ENCODE data around the gene NEUROG1.

The NEUROG1 gene

GRCh38 chr5:135561266-135561665 lies 25.5 kb upstream of the NEUROG1 start:
- no peak for DNase-seq

GRCh38 chr5:135560858-135561257 lies 25.1 kb upstream of the NEUROG1 start:
- peak; percentile 33 to 78 for DNase-seq

GRCh38 chr5:135559354-135559753 lies 23.6 kb upstream of the NEUROG1 start:
- DNase-seq = peak; percentile 28 to 30

DNA sequence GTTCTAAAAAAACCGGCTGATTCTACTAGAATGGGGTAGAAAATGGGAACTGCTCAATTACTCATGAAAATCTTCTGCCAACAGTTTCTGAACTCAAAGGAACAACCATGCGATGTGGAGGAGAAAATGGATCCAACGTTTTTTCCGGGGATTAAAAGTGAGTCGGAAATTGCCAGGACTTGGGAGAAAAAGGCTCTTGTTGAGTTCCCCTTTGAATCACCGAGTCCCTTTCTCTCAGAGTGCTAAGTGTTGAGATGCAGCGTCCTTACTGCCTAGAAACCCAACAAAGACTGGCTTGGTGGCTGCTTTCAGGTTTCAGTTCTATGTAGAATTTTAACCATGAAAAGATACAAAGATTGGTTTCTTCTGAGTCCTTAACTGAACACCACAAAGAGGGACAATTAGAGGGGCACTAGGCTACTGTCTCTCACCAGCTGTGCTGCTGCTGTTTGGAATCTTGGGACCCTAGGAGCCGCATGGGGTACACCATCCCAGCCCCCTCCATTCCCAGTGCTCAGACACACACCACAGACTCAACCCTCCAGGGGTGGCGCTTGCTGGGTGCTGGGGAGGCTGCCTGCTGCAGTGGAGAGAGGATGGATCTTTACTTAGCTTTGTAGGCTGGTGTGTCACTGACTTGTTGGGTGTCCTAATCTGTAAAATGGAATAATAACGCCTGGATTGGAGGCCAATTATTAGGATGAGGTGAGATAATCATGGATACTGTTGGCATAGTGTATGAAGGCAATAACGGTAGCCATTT lies 21.5 kb upstream of the NEUROG1 start:
- no peak for DNase-seq

GRCh38 chr5:135556620-135557019 lies 20.9 kb upstream of the NEUROG1 start:
- no peak for DNase-seq

- no peak for DNase-seq
Measured at GRCh38 chr5:135555530-135555929, 19.8 kb upstream of the NEUROG1 start.

GRCh38 chr5:135553688-135554462 lies 18.1 kb upstream of the NEUROG1 start:
- DNase-seq = peak; percentile 52 to 61

DNA sequence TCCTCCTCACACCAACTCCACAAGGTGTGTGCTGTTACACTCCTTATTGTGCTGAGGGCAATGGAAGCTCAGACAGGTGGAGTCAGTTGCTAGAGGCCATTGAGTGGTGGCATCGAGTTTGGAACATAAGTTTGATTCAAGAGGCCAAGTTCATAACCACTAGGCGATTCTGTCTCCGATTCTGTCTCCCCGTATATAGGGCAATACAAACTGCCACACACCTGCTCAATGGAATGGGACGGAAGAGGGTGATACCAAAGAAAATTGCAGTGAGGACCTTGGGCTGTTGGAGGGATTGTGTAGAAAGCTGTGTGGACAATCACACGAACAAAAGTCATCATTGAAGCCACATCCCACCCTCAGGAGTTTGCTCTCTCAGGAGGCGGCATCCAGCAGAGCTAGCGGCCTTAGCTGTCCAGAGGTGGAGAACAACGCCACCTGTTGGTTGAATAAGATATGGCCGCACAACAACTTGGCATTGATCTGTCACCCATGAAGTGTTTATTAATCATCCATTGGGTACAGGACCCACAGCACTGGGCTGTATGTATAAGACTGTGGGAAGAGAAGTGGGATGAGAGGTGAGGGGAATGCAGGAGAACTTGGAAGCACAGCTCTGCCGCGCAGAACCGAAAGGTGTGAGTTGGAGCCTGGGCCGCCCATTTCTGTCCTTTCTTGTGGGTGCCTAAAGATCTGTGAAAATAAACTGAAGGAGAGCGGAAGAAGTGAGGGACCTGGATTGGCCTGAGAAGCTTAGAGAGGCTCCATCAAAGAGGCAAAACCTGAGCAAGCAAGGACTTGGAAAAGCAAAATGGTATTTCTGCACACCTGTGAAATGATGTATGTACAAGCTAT lies 16.1 kb upstream of the NEUROG1 start:
- peak; percentile 53 to 74 for DNase-seq

- DNase-seq = no peak
Measured at GRCh38 chr5:135549413-135549812, 13.6 kb upstream of the NEUROG1 start.

- peak in 1 of 2 experiments; percentile 50 for DNase-seq
Measured at GRCh38 chr5:135547590-135548254, 12.0 kb upstream of the NEUROG1 start.

- DNase-seq = peak; percentile 11 to 66
Measured at GRCh38 chr5:135546912-135547311, 11.1 kb upstream of the NEUROG1 start.

DNA sequence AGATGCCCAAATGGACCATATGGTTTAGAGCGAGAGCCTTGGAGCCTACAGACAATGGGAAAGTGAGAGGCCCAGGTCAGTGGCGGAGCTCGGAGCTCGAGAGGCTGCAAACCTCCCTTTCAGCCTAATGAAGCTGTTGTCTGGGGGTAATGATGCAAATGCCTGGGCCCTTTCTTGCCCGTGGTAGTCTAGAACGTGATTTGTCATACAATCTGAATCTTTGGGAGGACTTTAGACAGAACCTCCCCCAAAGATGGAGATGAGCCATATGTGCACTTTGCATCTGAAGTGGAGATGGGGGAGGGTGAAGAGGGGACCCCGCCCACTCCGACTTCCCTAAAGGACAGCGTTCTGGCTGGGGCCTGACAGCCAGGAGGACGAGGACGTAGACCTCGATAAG lies 10.3 kb upstream of the NEUROG1 start:
- DNase-seq = peak; percentile 94 to 95

- peak; percentile 66 to 86 for DNase-seq
Measured at GRCh38 chr5:135545099-135545498, 9.3 kb upstream of the NEUROG1 start.

DNA sequence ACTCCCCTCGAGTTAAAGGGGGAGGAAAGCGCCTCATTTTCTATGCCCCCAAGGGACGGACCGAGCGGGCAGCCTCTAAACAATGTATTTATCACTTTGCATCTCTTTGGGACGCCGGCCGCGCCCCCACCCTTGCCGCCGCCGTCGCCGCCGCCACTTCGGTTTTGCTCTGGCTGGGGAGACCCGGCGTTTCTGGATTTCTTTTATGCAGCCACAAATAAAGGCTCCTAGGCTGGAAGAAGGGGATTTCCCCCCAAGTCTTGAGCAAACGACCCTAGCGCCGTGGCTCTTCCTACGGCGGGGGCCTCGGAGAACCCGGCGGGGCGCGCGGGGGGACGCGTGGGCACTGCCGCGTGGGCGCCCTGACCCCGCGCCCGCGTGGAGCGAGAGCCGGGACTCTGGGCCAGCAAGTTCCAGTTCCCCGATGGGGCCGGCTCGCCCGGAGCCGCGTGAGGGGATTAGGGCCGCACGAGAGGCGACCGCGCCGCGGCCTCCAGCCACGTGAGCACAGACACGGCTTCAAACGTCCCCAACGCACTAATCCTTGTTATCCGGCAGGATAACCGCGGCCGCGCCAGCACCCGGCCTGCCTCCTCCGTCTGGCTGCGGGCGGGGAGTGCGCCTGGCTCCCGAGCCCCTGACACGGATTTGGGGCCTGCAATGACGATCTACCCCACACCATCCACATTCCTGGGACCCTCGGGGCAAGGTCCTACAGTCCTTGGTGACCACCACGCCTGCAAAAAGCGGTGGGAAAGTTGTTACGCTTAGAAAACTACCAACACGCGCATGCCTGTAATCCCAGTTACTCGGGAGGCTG lies 7.9 kb upstream of the NEUROG1 start:
- peak; percentile 34 to 77 for DNase-seq

DNA sequence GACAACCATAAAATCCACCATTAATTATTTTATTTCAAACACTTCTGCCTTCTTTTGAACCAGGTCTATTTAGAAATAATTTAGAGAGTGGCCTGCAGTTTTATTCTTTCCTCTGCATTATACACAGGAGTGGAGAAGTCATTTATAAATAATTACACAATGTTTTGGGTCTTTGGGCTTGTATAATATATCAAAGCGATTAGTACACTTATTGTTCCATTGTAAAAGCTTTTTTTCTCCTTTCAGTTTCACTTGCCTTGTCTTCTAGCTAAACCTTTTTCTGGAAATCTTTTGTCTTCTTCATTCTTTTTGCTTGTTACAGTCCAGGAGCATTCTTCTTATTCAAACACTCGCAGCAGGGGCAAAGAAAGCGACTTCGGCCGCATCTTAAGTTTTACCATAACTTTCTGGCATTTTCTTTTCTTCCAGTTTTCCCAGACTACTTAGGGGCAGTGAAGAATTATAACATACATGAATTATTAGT lies 7.3 kb upstream of the NEUROG1 start:
- DNase-seq = no peak

DNA sequence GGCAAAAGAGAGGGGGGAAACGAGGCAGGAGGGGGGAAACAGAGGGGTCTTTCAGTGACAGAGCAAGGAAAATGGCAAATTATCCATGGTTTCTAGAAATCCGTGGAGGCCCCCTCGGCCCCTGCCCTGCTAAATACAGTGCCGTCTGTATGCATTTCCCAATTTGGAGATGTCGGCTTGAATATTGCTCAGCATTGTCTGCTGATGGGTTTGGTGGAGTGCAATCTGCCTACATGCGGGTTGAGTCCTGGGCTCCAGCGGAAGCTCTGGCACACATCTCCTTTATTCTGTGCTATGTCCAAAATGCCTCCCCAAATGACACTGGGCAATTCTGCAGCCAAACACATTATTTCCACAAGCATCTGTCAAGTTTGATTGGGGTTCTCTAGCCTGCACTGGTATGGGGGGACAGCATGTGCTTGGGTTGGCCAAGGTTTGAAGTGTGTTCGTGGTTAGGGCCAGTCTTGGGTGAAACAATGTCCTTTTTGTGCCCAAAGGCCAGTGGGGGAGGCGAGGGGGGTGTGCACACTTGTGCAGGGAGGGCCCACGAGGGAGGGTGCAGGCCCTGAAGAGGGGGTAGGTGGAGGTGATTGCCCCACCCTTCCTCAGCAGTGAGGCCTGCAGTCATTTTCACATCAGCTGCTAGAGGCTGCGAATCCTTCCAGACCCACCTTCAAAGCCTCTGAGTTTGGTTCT lies 6.2 kb upstream of the NEUROG1 start:
- no peak for DNase-seq

- DNase-seq = no peak
Measured at GRCh38 chr5:135539430-135540005, 3.8 kb upstream of the NEUROG1 start.

- DNase-seq = no peak
Measured at GRCh38 chr5:135538261-135538660, 2.5 kb upstream of the NEUROG1 start.

GRCh38 chr5:135537745-135538144 lies 2.0 kb upstream of the NEUROG1 start:
- no peak for DNase-seq

DNA sequence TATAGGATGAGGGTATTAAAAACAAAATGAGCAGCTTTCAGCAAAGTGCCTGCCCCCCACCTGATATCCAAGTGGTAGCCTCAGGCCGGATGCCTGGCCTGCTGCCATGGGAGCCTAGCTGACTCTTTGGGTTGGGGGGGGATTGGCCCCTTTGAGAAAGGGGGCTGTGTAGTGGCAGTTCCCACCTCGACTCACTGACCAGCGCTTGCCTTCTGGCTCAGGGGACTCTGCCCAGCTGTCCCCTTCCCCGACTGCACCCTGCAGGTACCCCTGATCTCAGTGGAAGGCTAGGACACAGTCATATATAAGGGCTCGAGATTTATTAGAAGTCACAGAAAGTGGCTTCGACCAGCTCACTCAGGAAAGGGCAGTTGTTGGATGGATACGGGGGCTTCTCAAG lies 1.5 kb upstream of the NEUROG1 start:
- no peak for DNase-seq

DNA sequence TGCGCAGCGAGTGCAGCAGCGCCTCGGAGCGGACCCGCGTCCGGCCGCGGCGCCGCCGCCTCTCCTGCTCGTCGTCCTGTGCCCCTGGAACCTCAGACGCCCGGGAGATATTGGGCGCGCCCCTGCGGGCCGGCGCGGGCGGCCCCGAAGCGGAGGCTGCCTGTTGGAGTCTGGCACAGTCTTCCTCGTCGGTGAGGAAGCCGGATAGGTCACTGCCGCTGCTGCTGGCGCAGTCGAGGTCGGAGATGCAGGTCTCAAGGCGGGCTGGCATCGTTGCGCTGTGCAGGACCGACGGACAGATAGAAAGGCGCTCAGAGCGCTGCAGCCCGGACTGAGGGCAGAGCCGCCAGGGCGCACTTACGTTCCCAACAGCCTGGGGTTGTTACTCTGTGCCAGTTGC lies 344 bp downstream of the NEUROG1 start:
- DNase-seq = peak in 1 of 2 experiments; percentile 55

Data from NCI-H524 (cell line).